SW 1271 (cell line): Measurements from ENCODE around the gene DSG2.

Experiments
- DNase-seq, 2 experiments: peaks; one replicate each; lab custom pipeline; 2025; lab: John Stamatoyannopoulos, UW

The DSG2 gene

DNA sequence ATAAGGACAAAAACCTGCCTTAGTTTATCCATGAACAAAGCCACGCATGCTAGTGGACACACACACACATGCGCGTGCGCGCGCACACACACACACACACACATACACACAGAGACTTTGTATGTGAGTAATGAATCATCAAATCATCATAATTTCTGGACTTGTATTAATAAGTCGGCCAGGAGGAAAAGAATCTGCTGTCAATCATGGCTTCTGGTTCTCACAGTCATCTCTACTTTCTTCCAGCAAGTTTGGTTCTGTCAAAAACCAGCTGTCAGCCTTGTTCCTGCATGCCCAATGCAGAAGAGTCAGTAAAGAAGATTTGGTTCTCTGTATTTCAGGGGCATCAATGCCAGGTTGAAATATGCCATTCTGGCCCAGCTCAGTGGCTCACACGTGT, 92.6 kb downstream of the DSG2 start:
- no peak for DNase-seq

DNA sequence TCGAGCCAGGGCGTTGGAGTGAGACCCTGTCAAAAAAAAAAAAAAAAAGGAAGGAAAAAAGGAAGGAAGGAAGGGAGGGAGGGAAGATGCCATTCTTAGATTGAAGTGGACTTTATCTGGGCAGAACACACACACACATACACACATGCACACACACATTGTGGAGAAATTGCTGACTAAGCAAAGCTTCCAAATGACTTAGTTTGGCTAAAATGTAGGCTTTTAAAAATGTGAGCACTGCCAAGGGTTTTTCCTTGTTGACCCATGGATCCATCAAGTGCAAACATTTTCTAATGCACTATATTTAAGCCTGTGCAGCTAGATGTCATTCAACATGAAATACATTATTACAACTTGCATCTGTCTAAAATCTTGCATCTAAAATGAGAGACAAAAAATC, 93.1 kb downstream of the DSG2 start:
- no peak for DNase-seq

DNA sequence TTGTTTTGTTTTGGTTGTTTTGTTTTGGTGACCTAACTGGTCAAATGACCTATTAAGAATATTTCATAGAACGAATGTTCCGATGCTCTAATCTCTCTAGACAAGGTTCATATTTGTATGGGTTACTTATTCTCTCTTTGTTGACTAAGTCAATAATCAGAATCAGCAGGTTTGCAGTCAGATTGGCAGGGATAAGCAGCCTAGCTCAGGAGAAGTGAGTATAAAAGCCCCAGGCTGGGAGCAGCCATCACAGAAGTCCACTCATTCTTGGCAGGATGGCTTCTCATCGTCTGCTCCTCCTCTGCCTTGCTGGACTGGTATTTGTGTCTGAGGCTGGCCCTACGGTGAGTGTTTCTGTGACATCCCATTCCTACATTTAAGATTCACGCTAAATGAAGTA, 93.7 kb downstream of the DSG2 start, which contains the start of gene TTR:
TSS of gene TTR (plus strand) at position 250 of the 400 bp plus-strand sequence. CDS start at position 276, 26 bp downstream.
- DNase-seq: no peak

DNA sequence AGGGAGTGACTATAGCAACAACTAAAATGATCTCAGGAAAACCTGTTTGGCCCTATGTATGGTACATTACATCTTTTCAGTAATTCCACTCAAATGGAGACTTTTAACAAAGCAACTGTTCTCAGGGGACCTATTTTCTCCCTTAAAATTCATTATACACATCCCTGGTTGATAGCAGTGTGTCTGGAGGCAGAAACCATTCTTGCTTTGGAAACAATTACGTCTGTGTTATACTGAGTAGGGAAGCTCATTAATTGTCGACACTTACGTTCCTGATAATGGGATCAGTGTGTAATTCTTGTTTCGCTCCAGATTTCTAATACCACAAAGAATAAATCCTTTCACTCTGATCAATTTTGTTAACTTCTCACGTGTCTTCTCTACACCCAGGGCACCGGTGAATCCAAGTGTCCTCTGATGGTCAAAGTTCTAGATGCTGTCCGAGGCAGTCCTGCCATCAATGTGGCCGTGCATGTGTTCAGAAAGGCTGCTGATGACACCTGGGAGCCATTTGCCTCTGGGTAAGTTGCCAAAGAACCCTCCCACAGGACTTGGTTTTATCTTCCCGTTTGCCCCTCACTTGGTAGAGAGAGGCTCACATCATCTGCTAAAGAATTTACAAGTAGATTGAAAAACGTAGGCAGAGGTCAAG, 94.7 kb downstream of the DSG2 start:
- DNase-seq: no peak

DNA sequence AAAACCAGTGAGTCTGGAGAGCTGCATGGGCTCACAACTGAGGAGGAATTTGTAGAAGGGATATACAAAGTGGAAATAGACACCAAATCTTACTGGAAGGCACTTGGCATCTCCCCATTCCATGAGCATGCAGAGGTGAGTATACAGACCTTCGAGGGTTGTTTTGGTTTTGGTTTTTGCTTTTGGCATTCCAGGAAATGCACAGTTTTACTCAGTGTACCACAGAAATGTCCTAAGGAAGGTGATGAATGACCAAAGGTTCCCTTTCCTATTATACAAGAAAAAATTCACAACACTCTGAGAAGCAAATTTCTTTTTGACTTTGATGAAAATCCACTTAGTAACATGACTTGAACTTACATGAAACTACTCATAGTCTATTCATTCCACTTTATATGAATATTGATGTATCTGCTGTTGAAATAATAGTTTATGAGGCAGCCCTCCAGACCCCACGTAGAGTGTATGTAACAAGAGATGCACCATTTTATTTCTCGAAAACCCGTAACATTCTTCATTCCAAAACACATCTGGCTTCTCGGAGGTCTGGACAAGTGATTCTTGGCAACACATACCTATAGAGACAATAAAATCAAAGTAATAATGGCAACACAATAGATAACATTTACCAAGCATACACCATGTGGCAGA, 97.3 kb downstream of the DSG2 start:
- DNase-seq: no peak

DNA sequence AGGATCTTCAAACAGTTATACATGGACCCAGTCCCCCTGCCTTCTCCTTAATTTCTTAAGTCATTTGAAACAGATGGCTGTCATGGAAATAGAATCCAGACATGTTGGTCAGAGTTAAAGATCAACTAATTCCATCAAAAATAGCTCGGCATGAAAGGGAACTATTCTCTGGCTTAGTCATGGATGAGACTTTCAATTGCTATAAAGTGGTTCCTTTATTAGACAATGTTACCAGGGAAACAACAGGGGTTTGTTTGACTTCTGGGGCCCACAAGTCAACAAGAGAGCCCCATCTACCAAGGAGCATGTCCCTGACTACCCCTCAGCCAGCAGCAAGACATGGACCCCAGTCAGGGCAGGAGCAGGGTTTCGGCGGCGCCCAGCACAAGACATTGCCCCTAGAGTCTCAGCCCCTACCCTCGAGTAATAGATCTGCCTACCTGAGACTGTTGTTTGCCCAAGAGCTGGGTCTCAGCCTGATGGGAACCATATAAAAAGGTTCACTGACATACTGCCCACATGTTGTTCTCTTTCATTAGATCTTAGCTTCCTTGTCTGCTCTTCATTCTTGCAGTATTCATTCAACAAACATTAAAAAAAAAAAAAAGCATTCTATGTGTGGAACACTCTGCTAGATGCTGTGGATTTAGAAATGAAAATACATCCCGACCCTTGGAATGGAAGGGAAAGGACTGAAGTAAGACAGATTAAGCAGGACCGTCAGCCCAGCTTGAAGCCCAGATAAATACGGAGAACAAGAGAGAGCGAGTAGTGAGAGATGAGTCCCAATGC, 98.3 kb downstream of the DSG2 start:
- DNase-seq: no peak

DNA sequence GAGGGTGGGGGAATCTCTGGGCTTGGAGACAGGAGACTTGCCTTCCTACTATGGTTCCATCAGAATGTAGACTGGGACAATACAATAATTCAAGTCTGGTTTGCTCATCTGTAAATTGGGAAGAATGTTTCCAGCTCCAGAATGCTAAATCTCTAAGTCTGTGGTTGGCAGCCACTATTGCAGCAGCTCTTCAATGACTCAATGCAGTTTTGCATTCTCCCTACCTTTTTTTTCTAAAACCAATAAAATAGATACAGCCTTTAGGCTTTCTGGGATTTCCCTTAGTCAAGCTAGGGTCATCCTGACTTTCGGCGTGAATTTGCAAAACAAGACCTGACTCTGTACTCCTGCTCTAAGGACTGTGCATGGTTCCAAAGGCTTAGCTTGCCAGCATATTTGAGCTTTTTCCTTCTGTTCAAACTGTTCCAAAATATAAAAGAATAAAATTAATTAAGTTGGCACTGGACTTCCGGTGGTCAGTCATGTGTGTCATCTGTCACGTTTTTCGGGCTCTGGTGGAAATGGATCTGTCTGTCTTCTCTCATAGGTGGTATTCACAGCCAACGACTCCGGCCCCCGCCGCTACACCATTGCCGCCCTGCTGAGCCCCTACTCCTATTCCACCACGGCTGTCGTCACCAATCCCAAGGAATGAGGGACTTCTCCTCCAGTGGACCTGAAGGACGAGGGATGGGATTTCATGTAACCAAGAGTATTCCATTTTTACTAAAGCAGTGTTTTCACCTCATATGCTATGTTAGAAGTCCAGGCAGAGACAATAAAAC, 100.2 kb downstream of the DSG2 start:
- DNase-seq: no peak
